Left ventricle myocardium inferior (tissue), 1 donor: ENCODE results near the gene FCRLB. TPM values are rescaled to one million over a fixed set of nuclear protein-coding genes. Genes with fewer than 3 reads are reported as not detected.

ENCODE experiments used
- DNase-seq: peaks from one replicate; pipeline ENCODE4 v3.0.0-alpha.2; 2020
- H3K27ac ChIP-seq: fragments of 200-600 bp; replicated peaks from 2 replicates; pipeline ENCODE4 v1.8.0; 2021
- H3K27me3 ChIP-seq: fragments of 200-600 bp; 2 replicates; pipeline ENCODE4 v1.8.0; 2021; ENCODE audit warnings: low read depth
- H3K36me3 ChIP-seq: fragments of 200-600 bp; 2 replicates; pipeline ENCODE4 v1.8.0; 2021
- H3K4me1 ChIP-seq: fragments of 200-600 bp; 2 replicates; pipeline ENCODE4 v1.8.0; 2021
- H3K4me3 ChIP-seq: fragments of 200-600 bp; 2 replicates; pipeline ENCODE4 v1.8.0; 2021; ENCODE audit warnings: mild to moderate bottlenecking, moderate library complexity
- H3K9me3 ChIP-seq: fragments of 200-600 bp; replicated peaks from 2 replicates; pipeline ENCODE4 v1.8.0; 2021
- intact Hi-C: fragments of 100-400 bp; cut with micrococcal nuclease; formaldehyde crosslinking; loops from one replicate; pipeline ENCODE4 v1.11.0; 2022
- total RNA-seq: library from RNA; stranded (reverse); fragmentation: NEBNext Ultra II Directional; extraction: Animal tissue kit (Norgen Biotek cat#: 25700); gene quantifications from one replicate; pipeline ENCODE4 v1.2.1, GENCODE V29; 2021
- TF ChIP-seq, protein P1 (sequence below): fragments of 200-600 bp; IDR thresholded peaks from 2 replicates; pipeline ENCODE4 v1.8.0; 2021; ENCODE audit warnings: antibody characterized with exemption, mild to moderate bottlenecking, borderline replicate concordance
- donor health status: DM: no; HTN: yes; CAD: no; lungs with severe emphysema.

Gene FCRLB
- total RNA-seq, 1 donor from 2014 or later = 0.33 TPM

DNA sequence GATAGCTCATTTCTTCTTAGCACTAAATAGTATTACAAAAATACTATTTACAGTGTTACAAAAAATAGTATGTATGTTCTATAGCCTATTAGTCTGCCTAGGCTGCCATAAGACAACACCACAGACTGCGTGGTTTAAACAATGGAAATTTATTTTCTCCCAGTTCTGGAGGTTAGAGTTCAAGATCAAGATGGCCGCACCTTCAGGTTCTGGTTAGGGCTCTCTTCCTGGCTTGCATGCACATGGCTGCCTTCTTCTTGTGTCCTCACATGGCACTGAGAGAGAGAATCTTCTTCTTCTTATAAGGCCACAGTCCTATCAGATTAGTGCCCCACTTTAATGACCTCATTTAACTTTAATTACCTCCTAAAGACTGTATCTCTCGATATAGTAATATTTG lies 48.9 kb downstream of the FCRLB start:
- intact Hi-C loops = no loop called here
- Histone ChIP-seq H3K9me3 (no peaks in the 10 kb centered on the region), H3K36me3 (no peaks in the 10 kb centered on the region), H3K4me3 (no peak overlapping the region), H3K27ac (no peak overlapping the region), H3K27me3 (no peaks in the 10 kb centered on the region), H3K4me1 (peaks cover 74% of the 10 kb centered on the region)
- no peak for DNase-seq
- TF ChIP-seq, protein P1, sequence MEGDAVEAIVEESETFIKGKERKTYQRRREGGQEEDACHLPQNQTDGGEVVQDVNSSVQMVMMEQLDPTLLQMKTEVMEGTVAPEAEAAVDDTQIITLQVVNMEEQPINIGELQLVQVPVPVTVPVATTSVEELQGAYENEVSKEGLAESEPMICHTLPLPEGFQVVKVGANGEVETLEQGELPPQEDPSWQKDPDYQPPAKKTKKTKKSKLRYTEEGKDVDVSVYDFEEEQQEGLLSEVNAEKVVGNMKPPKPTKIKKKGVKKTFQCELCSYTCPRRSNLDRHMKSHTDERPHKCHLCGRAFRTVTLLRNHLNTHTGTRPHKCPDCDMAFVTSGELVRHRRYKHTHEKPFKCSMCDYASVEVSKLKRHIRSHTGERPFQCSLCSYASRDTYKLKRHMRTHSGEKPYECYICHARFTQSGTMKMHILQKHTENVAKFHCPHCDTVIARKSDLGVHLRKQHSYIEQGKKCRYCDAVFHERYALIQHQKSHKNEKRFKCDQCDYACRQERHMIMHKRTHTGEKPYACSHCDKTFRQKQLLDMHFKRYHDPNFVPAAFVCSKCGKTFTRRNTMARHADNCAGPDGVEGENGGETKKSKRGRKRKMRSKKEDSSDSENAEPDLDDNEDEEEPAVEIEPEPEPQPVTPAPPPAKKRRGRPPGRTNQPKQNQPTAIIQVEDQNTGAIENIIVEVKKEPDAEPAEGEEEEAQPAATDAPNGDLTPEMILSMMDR = no peak

- no peaks in the 10 kb centered on the region for H3K36me3 ChIP-seq
- intact Hi-C loops = no loop called here
- no peaks in the 10 kb centered on the region for H3K27me3 ChIP-seq
- DNase-seq = no peak
- peaks cover 83% of the 10 kb centered on the region for H3K4me1 ChIP-seq
- no peak overlapping the region for H3K4me3 ChIP-seq
- no peak overlapping the region for H3K27ac ChIP-seq
- no peaks in the 10 kb centered on the region for H3K9me3 ChIP-seq
- TF ChIP-seq, protein P1 = no peak
Measured at GRCh38 chr1:161771161-161771560, 49.8 kb downstream of the FCRLB start.

- Histone ChIP-seq H3K36me3 (no peaks in the 10 kb centered on the region), H3K27me3 (no peaks in the 10 kb centered on the region), H3K4me1 (peaks cover 82% of the 10 kb centered on the region), H3K9me3 (no peaks in the 10 kb centered on the region), H3K4me3 (no peak overlapping the region), H3K27ac (peak overlapping the region; percentile 32)
- TF ChIP-seq, protein P1 = no peak
- no peak for DNase-seq
- intact Hi-C loops = no loop called here
Measured at GRCh38 chr1:161771973-161772372, 50.6 kb downstream of the FCRLB start.

DNA sequence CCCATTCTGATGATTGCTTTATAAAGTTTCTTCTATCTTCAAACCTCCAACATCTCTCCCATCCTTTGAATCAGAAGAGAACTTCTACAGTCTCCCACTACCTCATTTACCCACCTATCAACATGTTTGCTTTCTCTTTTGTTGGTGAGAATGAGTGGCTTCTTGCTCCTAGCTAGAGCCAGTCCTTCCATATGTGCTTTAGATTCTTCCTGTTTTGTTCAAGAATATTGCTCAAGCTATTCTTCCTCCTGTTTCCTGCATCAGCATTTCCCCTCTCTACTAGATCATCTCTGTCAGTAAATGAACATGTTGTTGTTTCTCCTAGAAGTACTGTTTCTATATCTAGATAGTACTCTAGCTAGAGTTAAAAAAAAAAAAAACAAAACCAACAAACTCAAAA lies 51.1 kb downstream of the FCRLB start:
- DNase-seq = no peak
- Histone ChIP-seq H3K27me3 (no peaks in the 10 kb centered on the region), H3K4me3 (no peak overlapping the region), H3K9me3 (no peaks in the 10 kb centered on the region), H3K36me3 (no peaks in the 10 kb centered on the region), H3K4me1 (peaks cover 77% of the 10 kb centered on the region), H3K27ac (peak overlapping the region; percentile 32)
- TF ChIP-seq, protein P1 = no peak
- intact Hi-C loops = no loop called here

DNA sequence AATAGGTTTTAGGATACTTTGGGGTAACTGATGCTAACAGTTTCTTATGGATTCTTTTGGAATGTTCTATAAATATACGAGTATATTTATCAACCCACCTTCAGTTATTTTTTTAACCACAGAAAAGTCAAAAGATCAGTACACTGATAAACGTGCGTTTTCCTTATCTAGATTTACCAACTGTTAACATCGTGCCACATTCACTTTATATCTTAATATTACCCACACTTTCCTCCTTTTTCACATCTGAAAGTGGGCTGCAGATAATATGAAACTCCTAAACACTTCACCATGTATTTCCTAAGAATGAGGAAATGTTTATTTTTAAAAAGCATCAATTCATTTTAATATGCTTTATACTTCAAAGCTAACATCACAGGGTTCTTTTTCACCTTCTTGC lies 52.4 kb downstream of the FCRLB start:
- Histone ChIP-seq H3K9me3 (no peaks in the 10 kb centered on the region), H3K27ac (no peak overlapping the region), H3K4me1 (peaks cover 63% of the 10 kb centered on the region), H3K4me3 (no peak overlapping the region), H3K36me3 (peaks cover 6% of the 10 kb centered on the region), H3K27me3 (no peaks in the 10 kb centered on the region)
- DNase-seq = no peak
- intact Hi-C loops = no loop called here
- TF ChIP-seq, protein P1 = no peak

DNA sequence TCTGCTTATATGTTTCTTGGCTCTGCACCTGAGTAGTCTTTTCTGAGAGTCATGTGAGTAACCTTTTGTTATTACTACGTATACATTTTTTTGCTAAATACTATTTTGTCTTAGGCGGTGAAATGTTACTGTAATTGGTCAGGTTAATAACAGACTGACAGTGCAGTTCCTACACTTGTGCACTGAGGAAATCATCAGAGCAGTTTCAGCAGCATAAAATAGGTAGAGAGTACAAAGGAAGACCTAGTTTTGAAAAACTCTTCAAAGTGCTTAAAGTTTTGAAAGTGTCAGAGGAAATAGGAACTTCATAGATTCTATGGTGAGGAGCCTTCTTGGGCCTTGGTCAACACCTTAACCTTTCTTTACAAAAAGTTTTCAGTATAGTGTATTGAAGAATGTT lies 55.9 kb downstream of the FCRLB start:
- no peak for DNase-seq
- TF ChIP-seq, protein P1 = no peak
- H3K27ac ChIP-seq = no peak overlapping the region
- no peak overlapping the region for H3K4me3 ChIP-seq
- H3K9me3 ChIP-seq = no peaks in the 10 kb centered on the region
- peaks cover 32% of the 10 kb centered on the region for H3K4me1 ChIP-seq
- H3K36me3 ChIP-seq = peaks cover 18% of the 10 kb centered on the region
- H3K27me3 ChIP-seq = no peaks in the 10 kb centered on the region
- intact Hi-C loops = no loop called here
